GM21423 (cell line): ENCODE data around the gene MTCH1.

ENCODE experiments used
- ATAC-seq: cut with Tn5 transposase; IDR thresholded peaks from one replicate; pipeline ENCODE4 v1.9.1; 2021; ENCODE audit warnings: mild to moderate bottlenecking, moderate library complexity; ENCODE audit not compliant: unreplicated experiment

MTCH1 gene

DNA sequence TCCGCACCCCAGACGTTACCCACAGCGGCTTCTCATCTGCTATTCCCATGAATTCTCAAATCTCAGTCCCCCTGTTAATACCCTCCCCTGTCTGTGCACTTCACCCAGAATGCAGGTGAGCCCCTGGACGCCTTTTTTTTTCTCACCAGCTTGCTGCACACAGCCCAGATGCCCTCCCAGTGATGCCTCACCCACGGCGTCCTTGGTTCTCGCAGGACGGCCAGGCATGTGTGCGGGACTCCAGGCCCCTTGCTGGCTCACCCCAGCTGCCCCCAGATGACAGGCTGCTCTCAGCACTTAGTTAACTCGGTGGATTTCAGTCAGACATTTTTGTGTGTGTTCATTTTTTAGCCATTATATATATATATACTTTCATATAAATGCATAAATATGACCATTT, 56.8 kb downstream of the MTCH1 start:
- no peak for ATAC-seq

- no peak for ATAC-seq
Observed at GRCh38 chr6:36928547-36928918, 57.5 kb downstream of the MTCH1 start.

- ATAC-seq: no peak
Observed at GRCh38 chr6:36927691-36928546, 58.1 kb downstream of the MTCH1 start.

DNA sequence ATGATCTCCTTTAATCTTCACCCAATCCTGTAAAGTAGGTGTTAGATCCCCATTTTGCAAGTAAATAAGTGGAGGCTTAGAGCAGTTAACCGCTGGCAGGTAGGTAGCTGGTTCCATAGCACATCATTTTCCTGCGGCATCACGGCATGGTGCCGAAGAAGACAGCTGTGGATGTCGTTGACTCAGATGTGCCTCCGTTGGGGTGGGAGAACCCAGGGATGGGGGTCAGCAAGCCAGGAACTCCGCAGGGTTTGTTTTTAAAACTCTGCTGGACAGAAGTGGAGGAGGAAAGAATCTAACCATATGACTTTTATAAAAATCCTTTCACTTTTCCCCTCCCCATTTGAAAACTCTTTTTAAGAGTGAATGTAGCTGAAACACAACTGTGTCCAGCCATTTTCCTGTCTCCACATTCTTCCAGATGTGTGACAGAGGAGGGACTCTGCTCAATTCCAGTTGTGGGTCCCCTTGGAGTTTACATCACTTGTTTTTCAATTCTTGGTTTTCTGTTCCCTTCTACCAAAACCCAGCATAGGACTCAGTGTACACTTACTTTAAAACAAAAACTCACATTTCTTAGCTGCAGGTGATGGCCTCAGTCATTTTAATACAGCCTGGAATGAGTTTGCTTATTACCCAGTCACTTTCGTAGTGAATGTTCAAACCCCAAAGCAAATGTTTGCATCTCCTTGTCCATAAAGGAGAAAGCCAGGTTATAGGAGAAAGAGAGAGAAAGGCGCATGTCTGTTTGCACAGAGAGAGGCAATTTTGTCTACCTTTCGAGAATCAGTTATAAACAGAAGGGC, 59.1 kb downstream of the MTCH1 start:
- ATAC-seq: no peak

DNA sequence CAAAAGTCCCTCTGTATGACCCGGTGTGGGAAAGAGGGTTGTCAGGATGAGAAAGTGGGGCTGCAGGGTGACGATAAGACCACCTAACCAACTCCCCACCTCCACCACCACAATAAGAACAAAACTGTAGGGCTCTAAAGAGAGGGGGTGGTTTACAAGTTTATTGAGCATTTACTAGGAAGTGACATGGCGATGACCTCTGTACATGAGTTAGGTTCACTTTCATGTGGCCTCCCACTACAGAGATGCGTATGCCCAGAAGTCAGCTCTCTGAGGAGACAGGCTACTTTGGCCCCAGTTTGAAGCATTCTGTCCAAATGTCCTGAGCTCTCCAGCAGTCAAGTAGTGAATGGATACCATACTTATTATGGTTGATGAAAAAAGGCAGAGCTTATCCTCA, 60.2 kb downstream of the MTCH1 start:
- ATAC-seq: no peak

GRCh38 chr6:36924778-36925374, 61.1 kb downstream of the MTCH1 start:
- no peak for ATAC-seq

GRCh38 chr6:36924131-36924530, 61.9 kb downstream of the MTCH1 start:
- ATAC-seq: no peak

GRCh38 chr6:36920546-36920945, 65.5 kb downstream of the MTCH1 start:
- ATAC-seq: no peak

DNA sequence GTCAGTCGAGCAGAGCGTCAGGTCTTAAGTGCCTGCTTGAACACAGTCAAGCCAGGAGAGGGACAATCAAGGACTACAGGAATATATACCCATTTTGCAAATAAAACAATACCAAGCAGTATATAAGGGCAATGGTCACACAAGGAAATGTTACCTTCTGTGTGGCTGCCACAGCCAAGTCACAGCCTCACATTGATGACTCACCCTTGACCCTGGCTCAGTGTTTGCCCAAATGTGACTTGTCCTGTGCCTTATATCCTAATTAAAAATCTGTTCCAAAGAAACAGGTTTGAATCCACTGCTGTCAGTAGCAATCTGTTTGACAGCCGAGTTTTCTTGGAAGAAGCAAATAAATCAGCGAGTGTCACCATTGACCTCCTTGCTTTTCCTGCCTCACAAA, 65.9 kb downstream of the MTCH1 start:
- ATAC-seq: no peak
